Measurements from ENCODE around the gene ZC3H7A. TPM values are rescaled to one million over a fixed set of nuclear protein-coding genes. Genes with fewer than 3 reads are reported as not detected.
A peak's percentile ranks its signal among the peaks of the same experiment; 100 is the strongest.

Gene ZC3H7A
- total and polyA plus RNA-seq, 10 of the 15 experiments (the other 5 are each of a cell fraction or from before 2014, with no cell fraction given) = 46.3 to 188 (median 68.6) TPM

DNA sequence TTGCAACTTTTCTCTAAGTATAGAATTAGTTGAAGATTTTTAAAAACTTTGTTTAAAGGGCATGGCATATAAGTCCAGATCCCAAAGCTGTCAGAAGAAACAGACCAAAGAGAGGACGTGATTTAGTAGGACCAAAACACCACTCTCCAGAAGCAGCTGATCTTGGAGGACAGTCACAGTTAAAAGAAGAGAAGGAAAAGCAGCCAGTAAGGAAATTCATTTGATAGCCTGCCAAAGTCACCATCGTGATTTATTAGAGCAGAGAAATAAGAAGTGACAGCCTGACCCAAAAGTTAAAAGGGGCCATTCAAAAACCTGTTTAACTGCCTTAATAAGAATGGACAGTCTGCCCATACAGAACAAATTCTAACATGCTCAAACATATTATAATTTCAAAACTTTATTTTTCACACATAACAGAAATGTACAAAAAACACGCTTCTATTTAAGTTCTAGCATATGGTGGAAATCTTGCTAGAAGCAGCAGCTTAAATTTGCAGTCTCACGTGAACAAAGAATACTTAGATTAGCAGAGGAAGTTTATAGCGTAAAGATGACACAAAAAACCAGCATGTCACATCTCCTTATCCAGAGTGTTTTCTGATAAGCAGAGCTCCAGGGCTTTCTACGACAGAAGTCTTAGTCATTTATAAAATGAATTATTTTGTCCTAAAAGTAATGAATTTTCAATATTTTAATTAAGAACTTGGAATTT is 91.6 kb downstream of the ZC3H7A start:
- Histone ChIP-seq H3K27ac (ENCODE audit: control insufficient read depth, insufficient read depth) (no peak overlapping the region), H3K4me2 (ENCODE audit: control insufficient read depth, insufficient read depth) (no peak overlapping the region), H3K36me3 (ENCODE audit: control insufficient read depth in 2 of 2, insufficient read depth in 2 of 2, low read length in 1 of 2) (peaks cover 6 to 29% of the 10 kb centered on the region in 2 experiments; a peak in 3 of 4 replicates), H3K79me2 (ENCODE audit: control insufficient read depth, insufficient read depth, low read length) (peaks cover 4% of the 10 kb centered on the region), H3K9me3 (replicated peaks; ENCODE audit: control insufficient read depth, insufficient read depth, low read length) (no peaks in the 10 kb centered on the region), H4K20me1 (ENCODE audit: control insufficient read depth, insufficient read depth) (no peaks in the 10 kb centered on the region), H3K9ac (ENCODE audit: control insufficient read depth, insufficient read depth, low read length) (no peak overlapping the region), H3K4me1 (ENCODE audit: control insufficient read depth, insufficient read depth, low read length) (no peaks in the 10 kb centered on the region; the same call in 1 of the 2 replicates), H2AFZ (ENCODE audit: control insufficient read depth, low read depth, low read length) (no peak overlapping the region), H3K27me3 (replicated peaks in 1 of 2; ENCODE audit: control insufficient read depth in 2 of 2, insufficient read depth in 2 of 2, low read length in 1 of 2) (no peaks in the 10 kb centered on the region), H3K4me3 (no peak overlapping the region)
- TSS peak; percentile 23 for BruUV-seq (replicated peaks)
- ChIA-PET POLR2A (interaction anchor here (0.8 to 1.1 kb wide), 4 partner anchors 11 to 38 kb away, joined by 3 to 5 read pairs (median 3); partner anchors contain the start of gene TXNDC11), SMC1A (ENCODE audit: uncharacterized antibody, unreplicated experiment) (interaction anchor here (0.9 to 1.0 kb wide), 2 partner anchors 9 to 16 kb away, joined by 3 read pairs; no protein-coding TSS in a partner anchor), RAD21 (ENCODE audit: unreplicated experiment) (no interaction called here), CTCF (interaction anchor here (1.2 to 1.7 kb wide), 4 partner anchors 9 to 309 kb away, joined by 3 to 5 read pairs (median 4); no protein-coding TSS in a partner anchor)
- TF ChIP-seq BCL3 (IDR thresholded peaks at IDR 0.05; ENCODE audit: borderline replicate concordance, insufficient read depth, low read depth, low read length, poor library complexity, severe bottlenecking) (no peak), IRF4 (IDR thresholded peaks at IDR 0.05; ENCODE audit: low read depth, low read length) (no peak), RFX5 (IDR thresholded peaks at IDR 0.05; ENCODE audit: low read depth, low read length) (no peak), ASH2L (IDR thresholded peaks at IDR 0.05; ENCODE audit: borderline replicate concordance, low read depth) (no peak), HDGF (IDR thresholded peaks at IDR 0.05) (no peak), PAX8 (IDR thresholded peaks at IDR 0.05) (no peak), CHD1 (IDR thresholded peaks at IDR 0.05; ENCODE audit: low read depth, low read length) (no peak), RBBP5 (conservative IDR thresholded peaks at IDR 0.05) (no peak), SRF (IDR thresholded peaks at IDR 0.05; ENCODE audit: low read depth in 2 of 2, low read length in 2 of 2) (no peak), KLF5 (IDR thresholded peaks at IDR 0.05; ENCODE audit: partially characterized antibody) (no peak), ZBTB4 (CRISPR knock-in tag; IDR thresholded peaks at IDR 0.05) (no peak), STAT1 (conservative IDR thresholded peaks at IDR 0.05) (no peak)
- WGBS (ENCODE audit: insufficient coverage, insufficient replicate concordance, low lambda C conversion rate, missing lambda C conversion rate) = 89% methylated on average over 6 of the region's 6 CpGs
- in situ Hi-C loops (cut with MboI) = no loop called here
- no peak for DNase-seq (ENCODE audit: low read depth, low spot score)
- intact Hi-C loops (cut with micrococcal nuclease; ENCODE audit: unreplicated experiment) = no loop called here
- no peak for ATAC-seq
- FAIRE-seq = no peak
